ENCODE data around the gene MAGI2.

Gene MAGI2

GRCh38 chr7:78345979-78346378 is 1107.5 kb downstream of the MAGI2 start:
- no peak for ATAC-seq (ENCODE audit: insufficient read depth, low read depth)
- DNase-seq, result no peak
- no peak overlapping the region for H3K27ac ChIP-seq (ENCODE audit: low read length)

GRCh38 chr7:78345293-78345911 is 1108.1 kb downstream of the MAGI2 start:
- Histone ChIP-seq H2AFZ (ENCODE audit: low read depth, low read length) (no peak overlapping the region), H3K36me3 (ENCODE audit: insufficient read depth, low read length) (no peaks in the 10 kb centered on the region), H3K4me2 (ENCODE audit: insufficient read depth, low read length) (no peak overlapping the region), H3K79me2 (ENCODE audit: insufficient read depth, low read length) (no peaks in the 10 kb centered on the region), H3K9me3 (ENCODE audit: insufficient read depth, low read length, severe bottlenecking) (no peaks in the 10 kb centered on the region), H3K27ac (ENCODE audit: low read length) (no peak overlapping the region), H3K9ac (ENCODE audit: low read depth, low read length) (no peak overlapping the region), H4K20me1 (ENCODE audit: insufficient read depth, low read length) (no peaks in the 10 kb centered on the region), H3K27me3 (ENCODE audit: insufficient read depth, low read length, poor library complexity) (peaks cover 6% of the 10 kb centered on the region), H3K4me1 (ENCODE audit: insufficient read depth, low read length) (no peaks in the 10 kb centered on the region), H3K4me3 (ENCODE audit: low read depth in 1 of 2, low read length in 2 of 2) (no peak overlapping the region)
- no peak for ATAC-seq (ENCODE audit: insufficient read depth, low read depth)
- TF ChIP-seq EZH2 (IDR thresholded peaks at IDR 0.05; ENCODE audit: borderline replicate concordance, low read depth, low read length, severe bottlenecking) (no peak), CTCF (IDR thresholded peaks at IDR 0.05; ENCODE audit: borderline replicate concordance, extremely low read depth, low read length, poor library complexity, severe bottlenecking) (no peak)
- no peak for DNase-seq

More at GRCh38 chr7:78345979-78346378, 1107.5 kb downstream of the MAGI2 start:
- H3K9me3 ChIP-seq (ENCODE audit: insufficient read depth, low read length, severe bottlenecking), result no peaks in the 10 kb centered on the region
- no peak overlapping the region for H3K4me3 ChIP-seq (ENCODE audit: low read depth in 1 of 2, low read length in 2 of 2)
- peaks cover 6% of the 10 kb centered on the region for H3K27me3 ChIP-seq (ENCODE audit: insufficient read depth, low read length, poor library complexity)
- no peak for TF ChIP-seq EZH2 (IDR thresholded peaks at IDR 0.05; ENCODE audit: borderline replicate concordance, low read depth, low read length, severe bottlenecking)
- TF ChIP-seq CTCF (IDR thresholded peaks at IDR 0.05; ENCODE audit: borderline replicate concordance, extremely low read depth, low read length, poor library complexity, severe bottlenecking), result no peak
- no peak overlapping the region for H2AFZ ChIP-seq (ENCODE audit: low read depth, low read length)
- no peak overlapping the region for H3K9ac ChIP-seq (ENCODE audit: low read depth, low read length)
- H3K36me3 ChIP-seq (ENCODE audit: insufficient read depth, low read length), result no peaks in the 10 kb centered on the region
- H3K79me2 ChIP-seq (ENCODE audit: insufficient read depth, low read length), result no peaks in the 10 kb centered on the region
- no peaks in the 10 kb centered on the region for H3K4me1 ChIP-seq (ENCODE audit: insufficient read depth, low read length)
- H4K20me1 ChIP-seq (ENCODE audit: insufficient read depth, low read length), result no peaks in the 10 kb centered on the region
- no peak overlapping the region for H3K4me2 ChIP-seq (ENCODE audit: insufficient read depth, low read length)

- H3K4me1 ChIP-seq (ENCODE audit: insufficient read depth, low read length), result no peaks in the 10 kb centered on the region
- H3K9ac ChIP-seq (ENCODE audit: low read depth, low read length), result no peak overlapping the region
- ATAC-seq (ENCODE audit: insufficient read depth, low read depth) (no peak), DNase-seq (no peak)
- TF ChIP-seq CTCF (IDR thresholded peaks at IDR 0.05; ENCODE audit: borderline replicate concordance, extremely low read depth, low read length, poor library complexity, severe bottlenecking) (no peak), EZH2 (IDR thresholded peaks at IDR 0.05; ENCODE audit: borderline replicate concordance, low read depth, low read length, severe bottlenecking) (no peak)
- H3K79me2 ChIP-seq (ENCODE audit: insufficient read depth, low read length), result no peaks in the 10 kb centered on the region
- no peaks in the 10 kb centered on the region for H4K20me1 ChIP-seq (ENCODE audit: insufficient read depth, low read length)
- no peak overlapping the region for H3K4me2 ChIP-seq (ENCODE audit: insufficient read depth, low read length)
- H3K27ac ChIP-seq (ENCODE audit: low read length), result no peak overlapping the region
- no peaks in the 10 kb centered on the region for H3K36me3 ChIP-seq (ENCODE audit: insufficient read depth, low read length)
- no peaks in the 10 kb centered on the region for H3K9me3 ChIP-seq (ENCODE audit: insufficient read depth, low read length, severe bottlenecking)
- no peak overlapping the region for H2AFZ ChIP-seq (ENCODE audit: low read depth, low read length)
- H3K27me3 ChIP-seq (ENCODE audit: insufficient read depth, low read length, poor library complexity), result no peaks in the 10 kb centered on the region
- H3K4me3 ChIP-seq (ENCODE audit: low read depth in 1 of 2, low read length in 2 of 2), result no peak overlapping the region
Measured at GRCh38 chr7:78334426-78334825, 1119.0 kb downstream of the MAGI2 start.

Measured in DND-41 (cell line).